Fibroblast of skin of right quadriceps (primary cell): Measurements from ENCODE around the gene CEP55.

Source experiments
- DNase-seq: peaks from one replicate; pipeline ENCODE4 v3.0.0-alpha.2; 2013

Gene CEP55

GRCh38 chr10:93471110-93471651 lies 25.2 kb upstream of the CEP55 start:
- peak; percentile 99 for DNase-seq

- no peak for DNase-seq
Observed at GRCh38 chr10:93473161-93473560, 23.3 kb upstream of the CEP55 start.

- no peak for DNase-seq
Observed at GRCh38 chr10:93473804-93474472, 22.5 kb upstream of the CEP55 start.

GRCh38 chr10:93475227-93475626 lies 21.2 kb upstream of the CEP55 start:
- no peak for DNase-seq

- peak; percentile 82 for DNase-seq
Observed at GRCh38 chr10:93475871-93476270, 20.5 kb upstream of the CEP55 start.

GRCh38 chr10:93476756-93477155 lies 19.7 kb upstream of the CEP55 start:
- DNase-seq = no peak

GRCh38 chr10:93478873-93479272 lies 17.5 kb upstream of the CEP55 start:
- DNase-seq = no peak

GRCh38 chr10:93481637-93482144 lies 14.7 kb upstream of the CEP55 start:
- DNase-seq = no peak

GRCh38 chr10:93482145-93482834 lies 14.1 kb upstream of the CEP55 start, which contains the start of gene MYOF:
TSS of gene MYOF (minus strand) at chr10:93482334. CDS start at chr10:93482194, 140 bp downstream.
- DNase-seq = peak; percentile 90

GRCh38 chr10:93485690-93486089 lies 10.7 kb upstream of the CEP55 start:
- no peak for DNase-seq

GRCh38 chr10:93488956-93489528 lies 7.4 kb upstream of the CEP55 start:
- no peak for DNase-seq

GRCh38 chr10:93491602-93492121 lies 4.8 kb upstream of the CEP55 start:
- no peak for DNase-seq

GRCh38 chr10:93493162-93493561 lies 3.2 kb upstream of the CEP55 start:
- no peak for DNase-seq

- DNase-seq = no peak
Observed at GRCh38 chr10:93494494-93494893, 1.9 kb upstream of the CEP55 start.

GRCh38 chr10:93495654-93496321 lies 624 bp upstream of the CEP55 start:
- peak; percentile 68 for DNase-seq

- DNase-seq = no peak
Observed at GRCh38 chr10:93498166-93498565, 1.8 kb downstream of the CEP55 start.

GRCh38 chr10:93501650-93502049 lies 5.2 kb downstream of the CEP55 start:
- no peak for DNase-seq

- no peak for DNase-seq
Observed at GRCh38 chr10:93503075-93503474, 6.7 kb downstream of the CEP55 start.

GRCh38 chr10:93505075-93505474 lies 8.7 kb downstream of the CEP55 start:
- DNase-seq = no peak

- no peak for DNase-seq
Observed at GRCh38 chr10:93509816-93510215, 13.4 kb downstream of the CEP55 start.

- DNase-seq = peak; percentile 55
Observed at GRCh38 chr10:93512565-93512964, 16.2 kb downstream of the CEP55 start.

GRCh38 chr10:93513091-93513490 lies 16.7 kb downstream of the CEP55 start:
- DNase-seq = no peak

- DNase-seq = no peak
Observed at GRCh38 chr10:93514521-93514920, 18.1 kb downstream of the CEP55 start.
